ENCODE measurements around the gene CHODL. TPM values are rescaled to one million over a fixed set of nuclear protein-coding genes. Genes with fewer than 3 reads are reported as not detected.

Gene CHODL
- total RNA-seq, 1 donor from 2014 or later = 0.72 TPM

DNA sequence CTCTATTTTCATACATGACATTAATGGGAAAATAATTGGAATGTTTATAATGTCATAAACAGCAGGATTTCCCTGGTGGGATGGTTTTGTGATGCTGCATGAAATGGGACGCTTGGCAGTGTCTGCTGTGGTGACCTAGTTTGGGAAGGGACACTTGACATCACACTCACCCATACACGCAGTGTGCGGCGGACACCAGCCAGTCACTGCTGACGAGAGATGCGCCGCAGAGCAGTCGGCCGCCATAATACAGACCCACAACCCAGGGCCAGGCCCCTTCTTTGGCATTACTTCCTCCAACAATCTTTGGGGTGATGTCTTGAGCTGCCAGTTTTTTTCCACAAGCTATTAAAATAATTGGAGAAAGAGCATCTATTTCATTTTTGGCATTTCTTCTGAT is 49.5 kb downstream of the CHODL start:
- no peak for ATAC-seq

DNA sequence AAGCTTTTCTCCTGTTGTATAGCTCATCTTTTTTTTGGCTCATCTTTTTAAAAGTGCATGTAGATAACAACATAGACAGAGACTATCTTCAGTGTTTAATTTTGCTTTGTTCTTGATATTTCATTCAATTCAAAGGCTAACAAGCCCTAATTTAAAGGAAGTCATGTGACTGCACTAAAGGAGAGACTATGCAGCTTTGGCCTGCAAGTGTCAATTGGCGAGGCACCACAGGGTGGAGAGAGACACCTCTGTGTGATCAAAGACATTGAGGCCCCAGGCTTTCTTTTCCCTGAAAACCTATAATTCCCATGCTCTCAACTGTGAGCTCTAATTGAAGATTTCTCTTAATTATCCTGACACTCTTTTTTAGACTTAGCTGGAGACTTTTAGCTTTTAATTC is 53.6 kb downstream of the CHODL start:
- no peak for ATAC-seq

Other genes with a start within 250 kb of the CHODL start
- gene TMPRSS15, start 159.0 kb downstream of the CHODL start, total RNA-seq = not detected